ENCODE results near the gene FAM217A. TPM values are rescaled to one million over a fixed set of nuclear protein-coding genes. Genes with fewer than 3 reads are reported as not detected.

FAM217A gene
- total and polyA plus RNA-seq, 10 of the 15 experiments (the other 5 are each of a cell fraction or from before 2014, with no cell fraction given) = 0.09 to 0.11 TPM; not detected in 8

GRCh38 chr6:4029687-4030086 is 49.2 kb downstream of the FAM217A start:
- no TSS peak for BruUV-seq (replicated peaks)
- Histone ChIP-seq H3K4me2 (ENCODE audit: control insufficient read depth, insufficient read depth) (0 out of 2 replicates have a peak overlapping the region, but pooled peaks have one; percentile 7), H3K79me2 (ENCODE audit: control insufficient read depth, insufficient read depth, low read length) (peaks cover 91% of the 10 kb centered on the region), H3K27ac (ENCODE audit: control insufficient read depth, insufficient read depth) (no peak overlapping the region), H4K20me1 (ENCODE audit: control insufficient read depth, insufficient read depth) (no peaks in the 10 kb centered on the region; the same call in none of the 2 replicates), H3K27me3 (replicated peaks in 1 of 2; ENCODE audit: control insufficient read depth in 2 of 2, insufficient read depth in 2 of 2, low read length in 1 of 2) (no peaks in the 10 kb centered on the region), H3K4me1 (ENCODE audit: control insufficient read depth, insufficient read depth, low read length) (no peaks in the 10 kb centered on the region; the same call in 1 of the 2 replicates), H3K36me3 (ENCODE audit: control insufficient read depth in 2 of 2, insufficient read depth in 2 of 2, low read length in 1 of 2) (peaks cover 0 to 13% of the 10 kb centered on the region in 2 experiments; a peak in 2 of 4 replicates), H2AFZ (ENCODE audit: control insufficient read depth, low read depth, low read length) (no peak overlapping the region), H3K9me3 (replicated peaks; ENCODE audit: control insufficient read depth, insufficient read depth, low read length) (peaks cover 1% of the 10 kb centered on the region; the same call in 1 of the 3 replicates), H3K9ac (ENCODE audit: control insufficient read depth, insufficient read depth, low read length) (no peak overlapping the region), H3K4me3 (no peak overlapping the region)
- WGBS (ENCODE audit: insufficient coverage, insufficient replicate concordance, low lambda C conversion rate, missing lambda C conversion rate) = 71% methylated on average over 6 of the region's 7 CpGs
- ATAC-seq (no peak), FAIRE-seq (no peak), DNase-seq (ENCODE audit: low read depth, low spot score) (no peak)
- ChIA-PET POLR2A (no interaction called here), SMC1A (ENCODE audit: uncharacterized antibody, unreplicated experiment) (no interaction called here), CTCF (interaction anchor here (2.8 kb wide), 1 partner anchor 8 kb away, joined by 16 read pairs; a partner anchor contains a TSS), RAD21 (ENCODE audit: unreplicated experiment) (no interaction called here)
- intact Hi-C loops (cut with micrococcal nuclease; ENCODE audit: unreplicated experiment) = loop anchor here (10.0 kb wide), 1 partner anchor 755 kb away; no protein-coding TSS in a partner anchor
- in situ Hi-C loops (cut with MboI) = loop anchor here (10.0 kb wide), 1 partner anchor 745 kb away; the partner anchor contains the start of gene CDYL
- TF ChIP-seq BHLHE40 (IDR thresholded peaks at IDR 0.05; ENCODE audit: borderline replicate concordance in 1 of 2, low read depth in 2 of 2, low read length in 1 of 2) = no peak
- TF ChIP-seq E4F1 (IDR thresholded peaks at IDR 0.05; ENCODE audit: borderline replicate concordance, partially characterized antibody) = no peak
- no peak for TF ChIP-seq GATAD2B (conservative IDR thresholded peaks at IDR 0.05; ENCODE audit: low read depth)
- TF ChIP-seq, protein P1, sequence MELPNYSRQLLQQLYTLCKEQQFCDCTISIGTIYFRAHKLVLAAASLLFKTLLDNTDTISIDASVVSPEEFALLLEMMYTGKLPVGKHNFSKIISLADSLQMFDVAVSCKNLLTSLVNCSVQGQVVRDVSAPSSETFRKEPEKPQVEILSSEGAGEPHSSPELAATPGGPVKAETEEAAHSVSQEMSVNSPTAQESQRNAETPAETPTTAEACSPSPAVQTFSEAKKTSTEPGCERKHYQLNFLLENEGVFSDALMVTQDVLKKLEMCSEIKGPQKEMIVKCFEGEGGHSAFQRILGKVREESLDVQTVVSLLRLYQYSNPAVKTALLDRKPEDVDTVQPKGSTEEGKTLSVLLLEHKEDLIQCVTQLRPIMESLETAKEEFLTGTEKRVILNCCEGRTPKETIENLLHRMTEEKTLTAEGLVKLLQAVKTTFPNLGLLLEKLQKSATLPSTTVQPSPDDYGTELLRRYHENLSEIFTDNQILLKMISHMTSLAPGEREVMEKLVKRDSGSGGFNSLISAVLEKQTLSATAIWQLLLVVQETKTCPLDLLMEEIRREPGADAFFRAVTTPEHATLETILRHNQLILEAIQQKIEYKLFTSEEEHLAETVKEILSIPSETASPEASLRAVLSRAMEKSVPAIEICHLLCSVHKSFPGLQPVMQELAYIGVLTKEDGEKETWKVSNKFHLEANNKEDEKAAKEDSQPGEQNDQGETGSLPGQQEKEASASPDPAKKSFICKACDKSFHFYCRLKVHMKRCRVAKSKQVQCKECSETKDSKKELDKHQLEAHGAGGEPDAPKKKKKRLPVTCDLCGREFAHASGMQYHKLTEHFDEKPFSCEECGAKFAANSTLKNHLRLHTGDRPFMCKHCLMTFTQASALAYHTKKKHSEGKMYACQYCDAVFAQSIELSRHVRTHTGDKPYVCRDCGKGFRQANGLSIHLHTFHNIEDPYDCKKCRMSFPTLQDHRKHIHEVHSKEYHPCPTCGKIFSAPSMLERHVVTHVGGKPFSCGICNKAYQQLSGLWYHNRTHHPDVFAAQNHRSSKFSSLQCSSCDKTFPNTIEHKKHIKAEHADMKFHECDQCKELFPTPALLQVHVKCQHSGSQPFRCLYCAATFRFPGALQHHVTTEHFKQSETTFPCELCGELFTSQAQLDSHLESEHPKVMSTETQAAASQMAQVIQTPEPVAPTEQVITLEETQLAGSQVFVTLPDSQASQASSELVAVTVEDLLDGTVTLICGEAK (IDR thresholded peaks at IDR 0.05; ENCODE audit: borderline replicate concordance) = no peak
- no peak for TF ChIP-seq KLF5 (IDR thresholded peaks at IDR 0.05; ENCODE audit: partially characterized antibody)
- TF ChIP-seq RAD21 (IDR thresholded peaks at IDR 0.05; ENCODE audit: insufficient read depth, low read depth, low read length) = no peak
- no peak for TF ChIP-seq ETV6 (conservative IDR thresholded peaks at IDR 0.05 in 1 of 2, IDR thresholded peaks at IDR 0.05 in 1 of 2; ENCODE audit: borderline replicate concordance in 1 of 2, low read depth in 1 of 2)
- no peak for TF ChIP-seq TAF1 (IDR thresholded peaks at IDR 0.05; ENCODE audit: borderline replicate concordance, low read depth, low read length)
- TF ChIP-seq, protein P2, sequence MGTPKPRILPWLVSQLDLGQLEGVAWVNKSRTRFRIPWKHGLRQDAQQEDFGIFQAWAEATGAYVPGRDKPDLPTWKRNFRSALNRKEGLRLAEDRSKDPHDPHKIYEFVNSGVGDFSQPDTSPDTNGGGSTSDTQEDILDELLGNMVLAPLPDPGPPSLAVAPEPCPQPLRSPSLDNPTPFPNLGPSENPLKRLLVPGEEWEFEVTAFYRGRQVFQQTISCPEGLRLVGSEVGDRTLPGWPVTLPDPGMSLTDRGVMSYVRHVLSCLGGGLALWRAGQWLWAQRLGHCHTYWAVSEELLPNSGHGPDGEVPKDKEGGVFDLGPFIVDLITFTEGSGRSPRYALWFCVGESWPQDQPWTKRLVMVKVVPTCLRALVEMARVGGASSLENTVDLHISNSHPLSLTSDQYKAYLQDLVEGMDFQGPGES (IDR thresholded peaks at IDR 0.05) = no peak
- TF ChIP-seq STAT3 (IDR thresholded peaks at IDR 0.05; ENCODE audit: low read depth, low read length) = no peak
- TF ChIP-seq SUZ12 (IDR thresholded peaks at IDR 0.05; ENCODE audit: unreplicated experiment) = no peak
- TF ChIP-seq CEBPB (IDR thresholded peaks at IDR 0.05; ENCODE audit: borderline replicate concordance in 1 of 2, low read depth in 2 of 2, low read length in 2 of 2) = no peak
- TF ChIP-seq, protein P3, sequence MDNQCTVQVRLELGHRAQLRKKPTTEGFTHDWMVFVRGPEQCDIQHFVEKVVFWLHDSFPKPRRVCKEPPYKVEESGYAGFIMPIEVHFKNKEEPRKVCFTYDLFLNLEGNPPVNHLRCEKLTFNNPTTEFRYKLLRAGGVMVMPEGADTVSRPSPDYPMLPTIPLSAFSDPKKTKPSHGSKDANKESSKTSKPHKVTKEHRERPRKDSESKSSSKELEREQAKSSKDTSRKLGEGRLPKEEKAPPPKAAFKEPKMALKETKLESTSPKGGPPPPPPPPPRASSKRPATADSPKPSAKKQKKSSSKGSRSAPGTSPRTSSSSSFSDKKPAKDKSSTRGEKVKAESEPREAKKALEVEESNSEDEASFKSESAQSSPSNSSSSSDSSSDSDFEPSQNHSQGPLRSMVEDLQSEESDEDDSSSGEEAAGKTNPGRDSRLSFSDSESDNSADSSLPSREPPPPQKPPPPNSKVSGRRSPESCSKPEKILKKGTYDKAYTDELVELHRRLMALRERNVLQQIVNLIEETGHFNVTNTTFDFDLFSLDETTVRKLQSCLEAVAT (IDR thresholded peaks at IDR 0.05) = no peak
- TF ChIP-seq CBFB (IDR thresholded peaks at IDR 0.05; ENCODE audit: low read depth) = no peak

All from GM12878 (cell line).